Stimulated activated naive B cell treated with anti-CD40 and anti-IgM and Interleukin-4, amounts not matched to agents 10 μg/mL and 1 μg/mL and 100 μg/mL, for 72 hours (primary cell): ENCODE measurements around the gene LANCL3.
A peak's percentile ranks its signal among the peaks of the same experiment; 100 is the strongest.
"Not testable (repeated sequence)": the region's sequence is repeated elsewhere in the genome, so short reads cannot be mapped to it uniquely, and the experiment has no call there.

Experiments used
- ATAC-seq, 2 donors: fragments of 150-1000 bp; cut with Tn5 transposase; replicated peaks; 2 replicates each; pipeline ENCODE4 v1.10.0; 2021; ENCODE audit warnings: moderate library complexity in 1 of 2
- DNase-seq: peaks from one replicate; pipeline ENCODE4 v3.0.0; 2021
- H3K27ac Mint-ChIP-seq: one replicate; pipeline ENCODE4 v1.8.0; 2022; ENCODE audit warnings: mild to moderate bottlenecking, mixed read lengths
- H3K27me3 Mint-ChIP-seq, 2 donors: one replicate each; pipeline ENCODE4 v1.8.0; 2022; ENCODE audit warnings: mixed read lengths in 2 of 2
- H3K36me3 Mint-ChIP-seq, 2 donors: one replicate each; pipeline ENCODE4 v1.8.0; 2022; ENCODE audit warnings: mixed read lengths in 2 of 2, mild to moderate bottlenecking in 1 of 2
- H3K4me1 Mint-ChIP-seq, 2 donors: one replicate each; pipeline ENCODE4 v1.8.0; 2022; ENCODE audit warnings: mixed read lengths in 2 of 2, mild to moderate bottlenecking in 1 of 2
- H3K4me3 Mint-ChIP-seq, 2 donors: one replicate each; pipeline ENCODE4 v1.8.0; 2022; ENCODE audit warnings: mild to moderate bottlenecking in 2 of 2, mixed read lengths in 2 of 2, moderate library complexity in 1 of 2
- H3K9me3 Mint-ChIP-seq, 2 donors: one replicate each; pipeline ENCODE4 v1.8.0; 2022; ENCODE audit warnings: mixed read lengths in 2 of 2, mild to moderate bottlenecking in 1 of 2

Gene LANCL3

DNA sequence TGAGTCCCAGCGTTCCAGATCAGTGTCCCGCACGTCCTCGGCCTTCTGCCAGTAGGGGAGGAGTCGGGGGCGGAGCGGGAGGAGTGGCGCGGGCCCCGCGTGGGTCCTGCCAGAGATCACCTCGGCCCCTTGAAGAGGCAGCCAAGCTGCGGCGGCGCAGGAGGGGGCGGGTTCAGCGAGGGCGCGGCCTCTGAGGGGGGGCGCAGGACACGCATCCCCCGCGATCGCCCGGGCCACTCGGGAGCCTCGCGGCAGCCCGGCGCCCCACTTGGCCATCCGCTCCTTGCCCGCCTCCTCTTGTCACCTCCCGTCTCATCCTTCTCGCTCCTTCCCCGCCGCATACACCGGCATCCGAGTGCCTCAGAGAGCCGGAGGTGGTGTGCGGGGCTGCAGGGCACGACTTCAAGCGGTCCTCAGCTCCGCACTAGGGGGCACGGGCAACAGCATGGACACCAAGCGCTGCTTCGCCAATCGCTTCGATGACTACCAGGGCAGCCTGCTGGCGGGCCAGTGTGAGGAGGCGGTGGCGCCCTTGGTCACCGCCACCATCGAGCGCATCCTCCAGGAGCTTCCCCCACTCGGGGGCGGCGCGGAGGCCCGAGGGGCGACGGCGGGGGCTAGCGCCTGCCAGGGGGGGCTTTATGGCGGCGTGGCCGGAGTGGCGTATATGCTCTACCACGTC is at the start of gene LANCL3:
Gene LANCL3 (plus strand): TSS at position 236 of the 682 bp plus-strand sequence. CDS start 210 bp downstream, at position 446.
- Mint-ChIP-seq H3K4me3 (peak within 1 kb of the TSS; percentile 82 to 83), H3K27ac (peak within 1 kb of the TSS; percentile 54), H3K27me3 (peaks cover 15 to 37% of the 10 kb centered on the region in 2 donors), H3K4me1 (peaks cover 2 to 11% of the 10 kb centered on the region in 2 donors)
- not testable (repeated sequence) for H3K36me3 Mint-ChIP-seq, DNase-seq, H3K9me3 Mint-ChIP-seq
- peak; percentile 33 to 38 for ATAC-seq

- not testable (repeated sequence) for H3K4me3 Mint-ChIP-seq, ATAC-seq, DNase-seq, H3K36me3 Mint-ChIP-seq, H3K4me1 Mint-ChIP-seq, H3K9me3 Mint-ChIP-seq
- Mint-ChIP-seq H3K27ac (peak overlapping the region; percentile 3), H3K27me3 (peaks cover 18 to 41% of the 10 kb centered on the region in 2 donors)
Observed at GRCh38 chrX:37523673-37524072, 47.8 kb upstream of the LANCL3 start.

DNA sequence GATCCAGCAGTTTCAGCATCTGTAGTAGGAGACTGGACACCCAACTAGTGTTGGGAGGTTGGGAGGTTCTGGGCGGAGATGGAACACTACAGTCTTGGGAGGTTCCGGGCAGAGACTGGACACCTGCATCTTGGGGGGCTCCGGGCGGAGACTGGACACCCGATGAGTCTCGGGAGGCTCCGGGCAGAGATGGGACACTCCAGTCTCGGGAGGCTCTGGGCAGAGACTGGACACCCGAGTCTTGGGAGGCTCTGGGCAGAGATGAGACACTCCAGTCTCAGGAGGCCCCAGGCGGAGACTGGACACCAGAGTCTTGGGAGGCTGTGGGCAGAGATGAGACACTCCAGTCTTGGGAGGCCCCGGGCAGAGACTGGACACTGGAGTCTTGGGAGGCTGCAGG is 29.5 kb upstream of the LANCL3 start:
- no peaks in the 10 kb centered on the region for H3K9me3 Mint-ChIP-seq

GRCh38 chrX:37542791-37543190 is 28.7 kb upstream of the LANCL3 start:
- Mint-ChIP-seq H3K4me3 (no peak overlapping the region), H3K36me3 (no peaks in the 10 kb centered on the region), H3K4me1 (no peaks in the 10 kb centered on the region), H3K27ac (no peak overlapping the region), H3K27me3 (peaks cover 0 to 12% of the 10 kb centered on the region in 2 donors), H3K9me3 (no peaks in the 10 kb centered on the region)
- no peak for DNase-seq
- ATAC-seq = no peak

More for the DNA sequence above, 29.5 kb upstream of the LANCL3 start:
- Mint-ChIP-seq H3K27me3 (peaks cover 0 to 15% of the 10 kb centered on the region in 2 donors), H3K36me3 (no peaks in the 10 kb centered on the region), H3K27ac (no peak overlapping the region), H3K4me3 (no peak overlapping the region), H3K4me1 (no peaks in the 10 kb centered on the region)
- ATAC-seq (no peak), DNase-seq (no peak)

DNA sequence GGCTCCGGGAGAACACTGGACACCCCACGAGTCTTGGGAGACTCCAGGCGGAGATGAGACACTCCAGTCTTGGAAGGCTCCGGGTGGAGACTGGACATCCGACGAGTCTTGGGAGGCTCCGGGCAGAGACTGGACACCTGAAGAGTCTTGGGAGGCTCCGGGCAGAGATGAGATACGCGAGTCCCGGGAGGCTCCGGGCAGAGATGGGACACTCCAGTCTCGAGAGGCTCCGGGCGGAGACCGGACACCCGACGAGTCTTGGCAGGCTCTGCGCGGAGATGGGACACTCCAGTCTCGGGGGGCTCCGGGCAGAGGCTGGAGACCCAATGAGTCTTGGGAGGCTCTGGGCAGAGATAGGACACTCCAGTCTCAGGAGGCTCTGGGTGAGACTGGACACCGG is 28.1 kb upstream of the LANCL3 start:
- no peaks in the 10 kb centered on the region for H3K4me1 Mint-ChIP-seq
- H3K9me3 Mint-ChIP-seq = no peaks in the 10 kb centered on the region
- H3K36me3 Mint-ChIP-seq = no peaks in the 10 kb centered on the region
- no peak for ATAC-seq
- DNase-seq = no peak
- H3K4me3 Mint-ChIP-seq = no peak overlapping the region
- H3K27ac Mint-ChIP-seq = no peak overlapping the region
- peaks cover 0 to 7% of the 10 kb centered on the region in 2 donors for H3K27me3 Mint-ChIP-seq

DNA sequence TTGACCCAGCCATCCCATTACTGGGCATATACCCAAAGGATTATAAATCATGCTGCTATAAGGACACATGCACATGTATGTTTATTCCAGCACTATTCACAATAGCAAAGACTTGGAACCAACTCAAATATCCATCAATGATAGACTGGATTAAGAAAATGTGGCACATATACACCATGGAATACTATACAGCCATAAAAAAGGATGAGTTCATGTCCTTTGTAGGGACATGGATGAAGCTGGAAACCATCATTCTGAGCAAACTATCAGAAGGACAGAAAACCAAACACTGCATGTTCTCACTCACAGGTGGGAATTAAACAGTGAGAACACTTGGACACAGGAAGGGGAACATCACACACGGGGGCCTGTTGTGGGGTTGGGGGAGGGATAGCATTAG is 26.9 kb upstream of the LANCL3 start:
- ATAC-seq, H3K4me3 Mint-ChIP-seq, DNase-seq, H3K27me3 Mint-ChIP-seq, H3K27ac Mint-ChIP-seq, H3K36me3 Mint-ChIP-seq, H3K4me1 Mint-ChIP-seq, H3K9me3 Mint-ChIP-seq: not testable (repeated sequence)

- ATAC-seq (no peak), DNase-seq (no peak)
- H3K4me1 Mint-ChIP-seq = no peaks in the 10 kb centered on the region
- H3K4me3 Mint-ChIP-seq = no peak overlapping the region
- no peaks in the 10 kb centered on the region for H3K9me3 Mint-ChIP-seq
- H3K27ac Mint-ChIP-seq = no peak overlapping the region
- H3K36me3 Mint-ChIP-seq = no peaks in the 10 kb centered on the region
- no peaks in the 10 kb centered on the region for H3K27me3 Mint-ChIP-seq
Observed at GRCh38 chrX:37545066-37545465, 26.4 kb upstream of the LANCL3 start.

GRCh38 chrX:37549619-37550018 is 21.8 kb upstream of the LANCL3 start:
- not testable (repeated sequence) for H3K27me3 Mint-ChIP-seq, H3K9me3 Mint-ChIP-seq, H3K36me3 Mint-ChIP-seq, H3K4me1 Mint-ChIP-seq, DNase-seq, ATAC-seq, H3K27ac Mint-ChIP-seq, H3K4me3 Mint-ChIP-seq

GRCh38 chrX:37553476-37553875 is 18.0 kb upstream of the LANCL3 start:
- H3K27me3 Mint-ChIP-seq = peaks cover 0 to 19% of the 10 kb centered on the region in 2 donors
- H3K36me3 Mint-ChIP-seq = no peaks in the 10 kb centered on the region
- no peaks in the 10 kb centered on the region for H3K9me3 Mint-ChIP-seq

DNA sequence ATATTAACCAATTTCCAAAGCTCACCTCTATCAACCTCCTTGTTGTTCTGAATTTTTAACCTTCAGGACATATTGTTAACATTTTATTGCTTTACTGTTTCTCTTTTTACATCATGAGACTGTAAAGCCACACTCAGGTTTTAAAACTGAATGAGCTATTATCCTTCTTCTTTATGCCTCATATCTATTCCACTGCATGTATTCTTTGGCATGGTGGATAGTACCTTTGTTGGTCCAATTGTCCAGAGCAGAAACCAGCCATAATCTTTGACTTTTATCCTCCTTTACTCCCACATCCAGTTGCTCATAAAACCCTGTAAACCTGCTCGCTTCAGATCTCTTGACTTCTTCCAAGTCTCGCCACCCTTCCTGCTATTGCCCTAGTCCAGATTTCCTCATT is 6.2 kb upstream of the LANCL3 start:
- not testable (repeated sequence) for H3K36me3 Mint-ChIP-seq, ATAC-seq, DNase-seq, H3K4me1 Mint-ChIP-seq, H3K27ac Mint-ChIP-seq, H3K4me3 Mint-ChIP-seq, H3K9me3 Mint-ChIP-seq
- H3K27me3 Mint-ChIP-seq = peaks cover 8 to 11% of the 10 kb centered on the region in 2 donors

More at GRCh38 chrX:37553476-37553875, 18.0 kb upstream of the LANCL3 start:
- DNase-seq (no peak), ATAC-seq (no peak)
- Mint-ChIP-seq H3K4me1 (no peaks in the 10 kb centered on the region), H3K27ac (no peak overlapping the region), H3K4me3 (no peak overlapping the region)

DNA sequence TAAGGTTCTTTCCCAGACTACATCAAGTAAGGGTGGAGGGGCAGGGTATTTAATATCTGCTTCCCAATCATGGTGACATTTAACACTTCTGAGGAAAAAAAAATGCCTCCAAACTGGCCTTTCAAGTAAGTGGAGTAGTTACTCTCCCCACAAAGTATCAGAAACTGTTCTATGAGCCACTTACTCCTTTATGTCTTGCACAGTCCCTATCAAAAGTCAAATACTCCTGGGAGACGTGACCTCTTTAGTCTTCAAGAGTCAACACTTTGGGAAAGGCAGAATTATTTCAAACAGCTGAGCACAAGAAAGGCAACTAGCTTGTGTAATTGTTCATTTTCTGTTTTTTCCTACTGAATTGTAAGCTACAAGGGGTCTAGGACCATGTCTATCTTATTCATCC is 1.1 kb upstream of the LANCL3 start:
- peaks cover 13 to 30% of the 10 kb centered on the region in 2 donors for H3K27me3 Mint-ChIP-seq
- H3K4me3 Mint-ChIP-seq, ATAC-seq, H3K9me3 Mint-ChIP-seq, H3K36me3 Mint-ChIP-seq, DNase-seq, H3K27ac Mint-ChIP-seq: not testable (repeated sequence)
- H3K4me1 Mint-ChIP-seq = peaks cover 2 to 11% of the 10 kb centered on the region in 2 donors

DNA sequence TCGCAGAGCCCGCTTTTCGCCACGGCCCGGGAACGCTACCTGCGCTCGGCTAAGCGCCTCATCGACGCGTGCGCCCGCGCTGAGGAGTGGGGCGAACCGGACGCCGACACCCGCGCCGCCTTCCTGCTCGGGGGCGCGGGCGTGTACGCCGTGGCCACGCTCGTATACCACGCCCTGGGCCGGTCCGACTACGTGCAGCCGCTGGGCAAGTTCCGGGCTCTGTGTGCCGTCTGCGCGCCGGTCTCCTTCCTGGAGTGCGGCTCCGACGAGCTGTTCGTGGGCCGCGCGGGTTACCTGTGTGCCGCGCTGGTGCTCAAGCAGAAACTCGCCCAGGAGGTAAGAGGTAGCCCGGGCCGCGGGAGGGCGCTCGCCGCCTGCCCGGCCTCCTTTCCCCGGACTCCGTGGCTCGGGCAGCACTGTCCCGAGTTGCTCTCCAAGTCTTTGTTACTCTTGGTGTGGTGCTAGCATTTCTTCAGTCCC is 687 bp downstream of the LANCL3 start:
- peak; percentile 50 to 69 for ATAC-seq
- not testable (repeated sequence) for H3K36me3 Mint-ChIP-seq, H3K9me3 Mint-ChIP-seq
- H3K27ac Mint-ChIP-seq = peak overlapping the region; percentile 54
- H3K4me3 Mint-ChIP-seq = peak overlapping the region; percentile 82 to 83
- peak; percentile 2 for DNase-seq
- peaks cover 19 to 39% of the 10 kb centered on the region in 2 donors for H3K27me3 Mint-ChIP-seq
- H3K4me1 Mint-ChIP-seq = peaks cover 2 to 11% of the 10 kb centered on the region in 2 donors

DNA sequence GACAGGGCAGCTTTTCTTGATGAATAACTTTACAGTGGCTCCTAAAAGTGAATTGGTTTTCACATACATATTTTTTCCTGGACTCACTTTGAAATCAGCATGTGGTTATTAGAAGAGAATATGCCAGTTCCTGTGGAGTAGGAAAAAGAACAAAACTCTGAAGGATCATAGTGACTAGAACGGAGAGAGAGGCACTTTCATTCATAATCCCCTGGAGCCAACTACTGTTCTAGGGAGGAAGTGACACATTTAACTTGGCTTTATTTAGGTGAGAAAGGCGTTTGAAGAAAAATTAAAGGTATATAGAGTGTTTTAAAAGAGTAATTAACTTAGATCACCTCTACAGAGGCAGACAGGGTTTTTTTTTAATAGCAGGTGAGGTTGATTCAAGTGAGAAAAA is 1.7 kb downstream of the LANCL3 start:
- H3K27ac Mint-ChIP-seq, H3K36me3 Mint-ChIP-seq, H3K4me3 Mint-ChIP-seq, DNase-seq, H3K9me3 Mint-ChIP-seq, ATAC-seq: not testable (repeated sequence)
- H3K27me3 Mint-ChIP-seq = peaks cover 19 to 36% of the 10 kb centered on the region in 2 donors
- H3K4me1 Mint-ChIP-seq = peaks cover 2 to 11% of the 10 kb centered on the region in 2 donors

- no peak for DNase-seq
- peaks cover 13 to 25% of the 10 kb centered on the region in 2 donors for H3K27me3 Mint-ChIP-seq
- H3K27ac Mint-ChIP-seq = no peak overlapping the region
- H3K4me1 Mint-ChIP-seq = peaks cover 0 to 2% of the 10 kb centered on the region in 2 donors
- no peak for ATAC-seq
- H3K36me3 Mint-ChIP-seq = no peaks in the 10 kb centered on the region
- H3K4me3 Mint-ChIP-seq = no peak overlapping the region
- H3K9me3 Mint-ChIP-seq = no peaks in the 10 kb centered on the region
Observed at GRCh38 chrX:37578045-37578444, 6.6 kb downstream of the LANCL3 start.

GRCh38 chrX:37580080-37580479 is 8.6 kb downstream of the LANCL3 start:
- H3K36me3 Mint-ChIP-seq = no peaks in the 10 kb centered on the region
- no peak for ATAC-seq
- H3K4me1 Mint-ChIP-seq = no peaks in the 10 kb centered on the region
- no peak overlapping the region for H3K27ac Mint-ChIP-seq
- peaks cover 6 to 12% of the 10 kb centered on the region in 2 donors for H3K27me3 Mint-ChIP-seq
- DNase-seq = no peak
- H3K4me3 Mint-ChIP-seq = no peak overlapping the region
- H3K9me3 Mint-ChIP-seq = no peaks in the 10 kb centered on the region
